Cardiac muscle cell (in vitro differentiated cells and primary cell): ENCODE data around the gene CHST12. TPM values are rescaled to one million over a fixed set of nuclear protein-coding genes. Genes with fewer than 3 reads are reported as not detected.

ENCODE experiments used
- DNase-seq, 2 donors: peaks; one replicate each; pipeline versions ENCODE4 v3.0.0 to v3.0.0-alpha.2; 2010 to 2017; ENCODE audit warnings: low read depth in 1 of 2, low spot score in 1 of 2
- H3K27ac ChIP-seq: fragments of 200-600 bp; sonication (generic); 2 replicates; pipeline ENCODE4 v1.5.1; 2016
- H3K27me3 ChIP-seq: fragments of 200-600 bp; sonication (generic); 2 replicates; pipeline ENCODE4 v1.6.0; 2016; ENCODE audit warnings: control low read depth
- H3K36me3 ChIP-seq: fragments of 200-600 bp; sonication (generic); 2 replicates; pipeline ENCODE4 v1.5.1; 2016; ENCODE audit warnings: control low read depth
- H3K4me1 ChIP-seq: fragments of 200-600 bp; sonication (generic); 2 replicates; pipeline ENCODE4 v1.8.1; 2017; ENCODE audit warnings: low read depth, mild to moderate bottlenecking, mixed run types
- H3K4me3 ChIP-seq: fragments of 200-600 bp; sonication (generic); 2 replicates; pipeline ENCODE4 v1.5.1; 2016; ENCODE audit warnings: mild to moderate bottlenecking
- H3K9me3 ChIP-seq: fragments of 200-600 bp; sonication (generic); 2 replicates; pipeline ENCODE4 v1.5.1; 2017; ENCODE audit warnings: low read depth, mild to moderate bottlenecking, control low read depth
- polyA plus RNA-seq: library from polyadenylated mRNA; unstranded; fragments of >200 nt; fragmentation: Nextera tagmentation; extraction: Ambion mirVana; gene quantifications from 2 replicates; pipeline ENCODE4 v1.2.1, GENCODE V29; 2016
- total RNA-seq: library from RNA; depleted of rRNA; stranded (reverse); fragments of >200 nt; gene quantifications from 2 replicates; pipeline ENCODE4 v1.2.3, GENCODE V29; 2016
- TF ChIP-seq, protein P1 (sequence below): IDR thresholded peaks from 2 replicates; pipeline ENCODE4 v1.5.1; 2012; ENCODE audit warnings: low read depth, mild to moderate bottlenecking, low read length

The CHST12 gene
- total and polyA plus RNA-seq, 2 experiments from 2014 or later: 25.6 to 26.8 TPM

DNA sequence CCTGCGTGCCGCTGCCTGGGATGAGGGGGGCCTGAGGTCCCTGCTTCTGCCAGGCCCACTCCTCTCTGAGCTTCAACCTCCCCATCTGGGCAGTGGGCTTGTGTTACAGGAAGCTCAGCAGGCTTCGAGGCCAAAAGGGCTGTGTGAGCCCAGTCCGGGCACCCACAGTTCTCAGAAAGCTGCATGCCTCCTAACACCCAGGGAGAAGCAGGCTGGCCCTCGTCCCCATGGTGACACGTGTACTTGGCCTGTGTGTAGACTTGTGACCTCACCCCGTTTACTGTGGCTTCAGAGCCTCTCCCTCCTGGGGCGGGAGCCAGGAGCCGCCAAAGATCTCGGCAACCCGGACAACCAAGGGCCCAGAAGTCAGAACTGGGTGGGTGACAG is 75.0 kb downstream of the CHST12 start:
- Histone ChIP-seq H3K9me3 (no peaks in the 10 kb centered on the region), H3K4me1 (no peaks in the 10 kb centered on the region), H3K4me3 (no peak overlapping the region), H3K27me3 (no peaks in the 10 kb centered on the region), H3K36me3 (no peaks in the 10 kb centered on the region), H3K27ac (no peak overlapping the region)
- no peak for DNase-seq
- TF ChIP-seq, protein P1, sequence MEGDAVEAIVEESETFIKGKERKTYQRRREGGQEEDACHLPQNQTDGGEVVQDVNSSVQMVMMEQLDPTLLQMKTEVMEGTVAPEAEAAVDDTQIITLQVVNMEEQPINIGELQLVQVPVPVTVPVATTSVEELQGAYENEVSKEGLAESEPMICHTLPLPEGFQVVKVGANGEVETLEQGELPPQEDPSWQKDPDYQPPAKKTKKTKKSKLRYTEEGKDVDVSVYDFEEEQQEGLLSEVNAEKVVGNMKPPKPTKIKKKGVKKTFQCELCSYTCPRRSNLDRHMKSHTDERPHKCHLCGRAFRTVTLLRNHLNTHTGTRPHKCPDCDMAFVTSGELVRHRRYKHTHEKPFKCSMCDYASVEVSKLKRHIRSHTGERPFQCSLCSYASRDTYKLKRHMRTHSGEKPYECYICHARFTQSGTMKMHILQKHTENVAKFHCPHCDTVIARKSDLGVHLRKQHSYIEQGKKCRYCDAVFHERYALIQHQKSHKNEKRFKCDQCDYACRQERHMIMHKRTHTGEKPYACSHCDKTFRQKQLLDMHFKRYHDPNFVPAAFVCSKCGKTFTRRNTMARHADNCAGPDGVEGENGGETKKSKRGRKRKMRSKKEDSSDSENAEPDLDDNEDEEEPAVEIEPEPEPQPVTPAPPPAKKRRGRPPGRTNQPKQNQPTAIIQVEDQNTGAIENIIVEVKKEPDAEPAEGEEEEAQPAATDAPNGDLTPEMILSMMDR: no peak

DNA sequence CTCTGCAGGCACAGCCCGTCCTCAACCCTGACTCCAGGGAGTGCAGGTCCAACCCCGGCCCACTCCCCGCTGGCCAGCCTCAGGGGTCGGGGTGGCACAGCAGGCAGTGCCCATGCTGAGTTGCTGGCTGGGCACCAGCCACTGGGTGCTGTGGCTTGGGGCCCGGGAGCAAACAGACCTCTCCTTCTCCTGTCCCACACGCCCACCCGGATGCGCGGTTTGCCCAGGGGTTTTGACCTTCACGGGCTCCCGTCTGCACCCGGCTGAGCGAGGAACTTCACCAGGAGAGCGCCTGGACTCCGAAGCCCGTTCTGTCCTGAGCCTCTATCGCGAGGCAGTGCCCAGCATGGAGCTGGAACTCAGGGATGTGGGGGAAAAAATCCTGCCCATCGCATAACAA is 75.4 kb downstream of the CHST12 start:
- no peaks in the 10 kb centered on the region for H3K36me3 ChIP-seq
- H3K4me1 ChIP-seq: no peaks in the 10 kb centered on the region
- no peak for DNase-seq
- TF ChIP-seq, protein P1: no peak
- H3K27ac ChIP-seq: no peak overlapping the region
- no peak overlapping the region for H3K4me3 ChIP-seq
- no peaks in the 10 kb centered on the region for H3K27me3 ChIP-seq
- H3K9me3 ChIP-seq: no peaks in the 10 kb centered on the region

DNA sequence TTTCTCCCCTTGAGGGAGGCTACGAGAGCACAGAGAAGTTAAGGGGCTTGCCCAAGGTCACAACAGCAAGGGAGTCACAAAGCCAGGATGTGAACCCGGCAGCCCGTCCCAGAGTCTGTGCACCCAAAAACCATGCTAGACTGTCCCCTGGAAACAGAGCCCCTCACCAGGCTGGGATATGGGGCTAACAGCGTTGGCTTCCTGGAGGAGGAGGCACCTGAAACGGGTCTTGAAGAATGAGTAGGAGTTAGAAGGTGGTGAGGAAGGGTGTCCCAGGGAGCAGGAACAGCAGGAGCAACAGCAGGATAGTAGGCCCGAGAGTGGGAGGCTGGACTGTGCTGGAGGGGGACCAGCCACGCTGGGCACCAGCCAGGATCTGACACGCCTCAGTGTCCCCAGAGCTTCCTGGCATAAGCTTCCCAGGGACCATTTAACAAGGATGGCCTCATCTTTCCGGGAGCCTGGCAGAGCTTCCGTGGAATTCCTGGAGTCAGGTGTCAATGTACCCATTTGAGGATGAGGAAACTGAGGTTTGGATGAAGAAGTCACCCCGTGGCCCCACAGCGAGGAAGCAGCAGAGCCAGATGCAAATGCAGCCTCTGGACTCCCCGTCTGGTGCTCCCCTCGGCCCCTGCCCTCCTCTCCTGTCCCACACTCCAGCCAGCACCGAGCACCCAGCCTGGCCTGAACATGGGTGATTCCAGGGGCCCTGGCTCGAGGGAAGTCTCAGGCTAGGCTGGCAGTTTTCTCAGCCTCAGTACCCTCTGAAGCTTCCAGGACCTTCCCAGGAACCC is 76.1 kb downstream of the CHST12 start:
- no peaks in the 10 kb centered on the region for H3K9me3 ChIP-seq
- H3K4me1 ChIP-seq: no peaks in the 10 kb centered on the region
- H3K27me3 ChIP-seq: no peaks in the 10 kb centered on the region
- TF ChIP-seq, protein P1: no peak
- H3K36me3 ChIP-seq: no peaks in the 10 kb centered on the region
- no peak for DNase-seq
- H3K27ac ChIP-seq: no peak overlapping the region
- H3K4me3 ChIP-seq: no peak overlapping the region

DNA sequence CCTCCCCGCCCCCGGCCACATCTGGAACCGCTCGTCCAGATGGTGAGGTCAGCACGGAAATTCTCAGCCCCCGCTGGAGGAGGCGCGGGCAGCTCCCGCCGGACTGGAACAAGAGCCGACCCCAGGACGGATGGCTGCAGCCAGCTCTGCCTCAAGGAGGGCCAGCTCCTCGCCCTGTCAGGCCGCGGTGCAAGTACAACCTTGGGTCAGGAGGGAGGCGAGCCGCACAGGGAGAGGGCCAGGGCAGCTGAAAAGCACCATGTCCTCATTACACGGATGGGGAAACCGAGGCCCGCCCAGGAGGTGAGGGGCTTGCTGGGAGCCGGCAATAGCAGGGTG is 76.6 kb downstream of the CHST12 start:
- DNase-seq: no peak
- no peaks in the 10 kb centered on the region for H3K27me3 ChIP-seq
- TF ChIP-seq, protein P1: no peak

DNA sequence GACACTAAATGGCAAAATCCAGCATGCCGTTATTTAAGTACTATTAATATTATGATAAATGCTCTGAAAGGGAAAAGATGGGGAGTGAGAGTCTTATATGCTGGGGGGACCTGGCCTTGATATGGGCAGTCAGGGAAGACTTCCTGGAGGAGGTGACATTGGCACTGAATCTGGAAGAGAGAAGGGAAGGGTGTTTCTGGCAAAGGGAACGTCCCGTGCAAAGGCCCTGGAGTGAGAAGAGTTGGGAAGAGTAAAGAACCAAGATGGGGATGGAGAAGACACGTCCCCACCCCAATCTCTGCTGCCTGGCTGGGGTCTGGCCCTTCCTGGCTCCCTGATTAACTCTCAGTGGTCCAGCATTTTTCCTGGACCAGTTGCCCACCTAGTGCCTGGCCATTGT is 77.8 kb downstream of the CHST12 start:
- DNase-seq: no peak
- H3K36me3 ChIP-seq: no peaks in the 10 kb centered on the region
- TF ChIP-seq, protein P1: no peak
- no peak overlapping the region for H3K4me3 ChIP-seq
- no peaks in the 10 kb centered on the region for H3K9me3 ChIP-seq
- no peaks in the 10 kb centered on the region for H3K4me1 ChIP-seq
- no peak overlapping the region for H3K27ac ChIP-seq
- no peaks in the 10 kb centered on the region for H3K27me3 ChIP-seq

More for the DNA sequence above, 76.6 kb downstream of the CHST12 start:
- no peak overlapping the region for H3K4me3 ChIP-seq
- no peaks in the 10 kb centered on the region for H3K4me1 ChIP-seq
- no peaks in the 10 kb centered on the region for H3K9me3 ChIP-seq
- no peaks in the 10 kb centered on the region for H3K36me3 ChIP-seq
- H3K27ac ChIP-seq: no peak overlapping the region
